HG03342 (cell line): Measurements from ENCODE around the gene SOSTDC1.
"Not testable (repeated sequence)": the region's sequence is repeated elsewhere in the genome, so short reads cannot be mapped to it uniquely, and the experiment has no call there.

ENCODE experiments used
- ATAC-seq: cut with Tn5 transposase; IDR thresholded peaks from one replicate; pipeline ENCODE4 v1.9.1; 2021; ENCODE audit warnings: mild to moderate bottlenecking, moderate library complexity; ENCODE audit not compliant: unreplicated experiment

Gene SOSTDC1, protein sequence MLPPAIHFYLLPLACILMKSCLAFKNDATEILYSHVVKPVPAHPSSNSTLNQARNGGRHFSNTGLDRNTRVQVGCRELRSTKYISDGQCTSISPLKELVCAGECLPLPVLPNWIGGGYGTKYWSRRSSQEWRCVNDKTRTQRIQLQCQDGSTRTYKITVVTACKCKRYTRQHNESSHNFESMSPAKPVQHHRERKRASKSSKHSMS

GRCh38 chr7:16465469-16466361, at the start of gene SOSTDC1:
Gene SOSTDC1, minus strand, starts transcription at chr7:16465738. Its CDS starts 70 bp downstream, at chr7:16465668.
- ATAC-seq, result no peak

DNA sequence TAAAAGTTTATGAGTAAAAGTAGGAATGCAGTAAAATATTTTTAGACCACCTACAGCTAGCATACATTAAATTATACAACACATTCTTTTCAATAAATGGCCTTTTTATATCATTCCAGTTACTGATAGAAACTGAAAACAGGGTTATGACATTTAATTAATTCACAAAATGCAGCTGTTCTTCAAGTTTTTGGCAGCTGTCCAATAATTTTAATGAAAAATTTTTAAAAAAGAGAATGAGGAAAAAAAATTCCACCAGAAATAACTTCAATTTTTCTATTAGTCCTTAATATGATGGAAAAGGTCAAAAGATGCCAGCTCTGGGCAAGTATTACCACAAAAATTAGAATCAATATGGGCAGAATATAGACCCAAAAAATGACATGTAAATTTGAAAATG, 49.2 kb upstream of the SOSTDC1 start:
- ATAC-seq, result no peak

DNA sequence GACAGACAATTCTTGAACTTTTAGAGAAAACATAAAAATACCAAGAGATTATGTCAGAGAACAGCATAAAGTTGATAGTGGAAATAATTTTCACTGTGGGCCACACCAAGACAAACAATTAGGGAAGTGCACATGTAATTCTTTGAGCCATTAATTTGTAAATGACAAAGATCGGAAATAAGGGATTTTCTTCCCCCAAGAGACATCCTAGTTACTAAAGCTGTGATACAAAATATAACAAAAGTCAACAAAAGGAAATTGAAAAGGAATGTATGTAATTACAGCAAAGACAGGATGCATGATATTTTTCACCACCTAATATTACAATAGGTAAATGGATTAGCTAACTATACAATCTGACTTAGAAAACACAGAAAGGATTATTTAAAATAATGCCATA, 48.7 kb upstream of the SOSTDC1 start:
- ATAC-seq, result no peak

DNA sequence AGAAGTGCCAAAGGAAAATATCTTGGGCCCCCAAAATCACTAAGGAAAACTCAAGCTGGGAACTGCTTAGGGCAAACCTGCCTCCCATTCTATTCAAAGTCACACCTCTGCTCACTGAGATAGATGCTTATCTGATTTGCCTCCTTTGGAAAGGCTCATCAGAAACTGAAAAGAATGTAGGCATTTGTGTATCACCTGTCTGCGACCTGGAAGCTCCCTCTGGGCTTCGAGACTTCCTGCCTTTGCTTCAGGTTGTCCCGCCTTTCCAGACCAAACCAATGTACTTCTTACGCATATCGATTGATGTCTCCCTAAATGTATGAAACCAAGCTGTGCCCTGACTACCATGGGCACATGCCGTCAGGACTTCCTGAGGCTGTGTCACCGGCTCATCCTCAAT, 46.6 kb upstream of the SOSTDC1 start:
- no peak for ATAC-seq

GRCh38 chr7:16511314-16511713, 45.8 kb upstream of the SOSTDC1 start:
- no peak for ATAC-seq

DNA sequence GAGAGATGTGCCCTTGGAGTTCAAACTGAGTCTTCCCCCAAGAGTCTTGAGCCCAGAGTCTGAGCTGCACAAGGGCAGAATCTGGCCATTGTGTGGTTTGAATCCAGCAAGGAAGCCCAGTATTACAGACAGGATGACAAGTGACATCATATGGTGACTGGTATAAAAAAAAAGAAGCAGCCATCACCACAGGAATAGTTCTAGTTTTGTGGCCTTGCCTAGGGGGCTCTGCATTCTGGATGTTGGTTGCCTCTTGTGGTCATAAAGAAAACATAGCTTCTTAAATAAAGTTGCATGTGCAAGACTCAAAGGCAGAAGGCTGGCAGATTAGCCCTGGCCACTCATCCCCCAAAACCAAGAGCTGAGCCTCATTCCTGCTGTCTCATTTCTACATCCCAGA, 44.3 kb upstream of the SOSTDC1 start:
- ATAC-seq, result no peak

GRCh38 chr7:16506422-16506821, 40.9 kb upstream of the SOSTDC1 start:
- ATAC-seq, result not testable (repeated sequence)

DNA sequence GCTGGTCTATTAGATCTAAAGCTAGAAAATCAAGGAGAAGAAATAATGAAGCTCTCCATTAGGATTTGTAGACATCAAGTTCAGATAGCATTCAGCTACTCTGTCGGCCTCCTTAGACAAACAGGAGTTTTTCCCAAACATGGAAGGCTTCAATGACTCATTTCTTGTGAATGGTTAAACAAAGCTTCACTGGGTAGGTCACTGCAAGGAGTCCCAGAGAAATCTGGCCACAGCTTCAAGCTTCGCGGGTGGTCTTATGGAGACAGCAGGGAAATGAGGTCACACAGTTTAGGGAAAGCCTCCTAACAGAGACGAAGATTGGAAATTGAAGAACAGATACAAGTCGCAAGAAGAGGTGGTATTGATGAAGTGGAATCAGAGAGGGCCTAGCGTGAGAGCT, 38.5 kb upstream of the SOSTDC1 start:
- no peak for ATAC-seq

GRCh38 chr7:16502303-16502702, 36.8 kb upstream of the SOSTDC1 start:
- ATAC-seq, result no peak

DNA sequence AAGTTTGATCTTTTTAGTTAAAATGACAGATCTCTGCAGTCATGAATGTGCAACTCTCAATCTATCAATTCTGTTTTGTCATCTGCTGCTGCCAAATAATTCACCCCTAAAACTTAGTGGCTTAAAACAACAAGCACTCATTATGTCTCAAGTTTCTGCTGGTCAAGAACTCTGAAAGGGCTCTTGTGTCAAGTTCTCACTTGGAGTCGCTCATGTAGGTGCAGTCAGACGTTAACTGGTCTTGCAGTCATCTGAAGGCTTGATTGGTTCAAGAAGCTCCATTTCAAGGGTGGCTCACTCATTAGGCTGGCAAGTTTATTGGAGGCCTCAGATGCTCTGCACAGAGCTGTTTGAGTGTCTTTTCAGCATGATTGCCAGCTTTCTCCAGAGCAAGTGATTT, 32.6 kb upstream of the SOSTDC1 start:
- ATAC-seq, result no peak

- no peak for ATAC-seq
Measured at GRCh38 chr7:16494955-16495719, 29.6 kb upstream of the SOSTDC1 start.

DNA sequence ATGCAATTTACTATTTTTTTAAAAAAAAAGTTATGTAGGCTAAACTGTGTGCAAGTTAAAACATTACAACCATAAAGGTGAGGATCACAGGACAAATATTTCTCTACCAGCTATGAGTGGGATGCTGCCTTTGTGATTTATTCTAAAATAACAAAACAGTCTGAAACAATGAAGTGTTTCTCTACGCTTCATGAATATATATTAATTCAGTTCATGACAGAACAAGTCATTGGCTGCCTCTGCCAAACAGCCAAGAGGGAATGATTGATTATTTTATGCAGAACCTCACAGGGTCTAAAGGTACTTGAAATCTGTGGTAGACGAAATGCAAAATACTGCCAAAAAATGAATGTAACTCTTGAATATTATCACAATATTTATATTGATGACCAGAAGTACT, 29.0 kb upstream of the SOSTDC1 start:
- no peak for ATAC-seq

- ATAC-seq, result no peak
Measured at GRCh38 chr7:16493266-16493665, 27.7 kb upstream of the SOSTDC1 start.

DNA sequence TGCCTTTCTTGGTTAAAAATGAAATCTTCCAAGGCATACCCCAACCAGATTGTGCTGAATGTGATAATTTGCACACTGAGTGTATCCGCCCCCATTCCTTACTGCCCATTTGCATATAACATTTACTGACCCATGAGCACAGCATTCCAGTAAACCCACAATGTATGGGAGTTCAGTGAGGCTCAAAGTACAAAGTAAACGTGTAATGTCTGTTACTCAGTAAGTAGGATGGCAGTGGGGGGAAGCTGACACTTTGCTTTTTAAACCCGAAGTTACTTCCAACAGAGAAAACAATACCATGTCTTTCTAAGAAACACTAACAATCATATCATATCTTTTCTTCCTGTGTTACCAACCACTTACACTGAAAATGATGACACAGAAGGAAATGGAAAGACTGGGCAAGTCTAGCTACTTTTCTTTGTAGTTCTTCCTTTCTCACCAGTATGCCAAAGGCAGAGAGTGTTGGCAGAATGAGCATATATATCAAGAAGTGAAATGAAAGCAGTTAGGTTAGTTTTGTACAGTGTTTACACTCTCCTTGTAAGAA, 27.1 kb upstream of the SOSTDC1 start:
- no peak for ATAC-seq

DNA sequence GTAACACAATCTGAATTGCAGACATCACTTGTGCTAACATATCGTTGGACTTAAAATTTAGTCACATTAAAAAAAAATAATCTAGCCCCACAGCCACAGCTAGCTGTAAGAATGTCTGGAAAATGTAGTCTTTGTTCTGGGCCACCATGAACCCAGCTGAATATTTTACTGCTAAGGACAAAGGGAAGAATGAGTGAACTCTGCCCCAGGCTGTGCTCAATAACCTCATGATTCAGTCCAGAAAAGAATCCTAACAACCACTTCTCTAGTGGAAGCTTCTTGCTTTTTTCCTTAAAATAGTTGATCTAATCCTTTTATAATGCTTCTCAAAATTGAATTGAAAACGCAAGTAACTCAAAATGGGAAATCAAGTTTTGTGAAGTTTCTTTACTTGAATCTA, 25.6 kb upstream of the SOSTDC1 start:
- no peak for ATAC-seq

DNA sequence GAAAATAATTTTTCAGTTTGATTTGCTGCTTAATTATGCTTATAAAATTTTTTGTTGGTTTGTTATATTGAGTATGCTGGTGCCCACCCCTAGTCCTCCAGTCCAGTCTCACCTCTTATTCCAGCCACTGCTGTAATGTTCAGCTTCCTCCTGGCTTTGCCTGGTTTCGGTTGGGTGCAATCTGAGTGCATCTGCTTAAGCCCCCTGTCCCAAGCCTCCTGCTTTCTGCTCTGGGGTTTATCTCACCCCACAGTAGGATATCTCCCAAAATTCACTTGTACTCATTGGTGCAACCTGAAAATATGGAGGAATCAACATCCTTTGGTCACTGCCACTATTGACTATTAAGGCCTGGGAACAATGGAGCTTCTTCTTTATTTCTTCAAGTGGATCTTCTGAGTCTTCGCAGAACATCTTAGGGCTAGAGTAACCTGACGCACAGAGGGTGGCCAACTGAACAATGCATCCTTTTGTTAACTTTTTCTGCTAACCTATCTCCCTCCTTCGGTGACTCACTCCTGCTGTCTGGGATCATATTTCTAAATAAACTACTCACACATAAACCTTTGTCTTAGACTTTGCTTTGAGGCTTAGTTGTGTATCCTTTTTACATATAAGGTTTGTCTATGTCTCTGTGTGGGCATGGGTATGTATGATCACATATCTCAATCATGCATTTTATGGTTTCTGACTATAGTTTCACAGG, 19.1 kb upstream of the SOSTDC1 start:
- ATAC-seq, result no peak

DNA sequence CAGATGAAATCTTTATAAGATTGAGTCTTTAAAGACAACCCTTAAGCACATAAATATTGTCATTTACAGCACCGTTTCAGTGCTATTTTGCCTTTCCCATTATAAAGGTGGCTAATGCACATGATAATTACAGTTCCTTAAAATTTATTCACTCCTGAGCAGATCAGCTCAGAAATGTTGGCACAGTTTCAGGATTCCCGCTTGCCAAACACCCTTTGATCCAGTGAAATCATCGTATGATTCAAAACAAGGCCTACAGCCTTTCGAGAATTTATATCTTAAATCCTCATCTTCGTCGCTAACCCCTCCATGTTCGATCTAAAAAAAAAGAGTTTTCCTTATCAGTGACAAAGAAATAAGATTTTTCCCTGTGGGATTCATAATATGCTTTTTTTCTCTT, 14.1 kb upstream of the SOSTDC1 start:
- ATAC-seq, result no peak

DNA sequence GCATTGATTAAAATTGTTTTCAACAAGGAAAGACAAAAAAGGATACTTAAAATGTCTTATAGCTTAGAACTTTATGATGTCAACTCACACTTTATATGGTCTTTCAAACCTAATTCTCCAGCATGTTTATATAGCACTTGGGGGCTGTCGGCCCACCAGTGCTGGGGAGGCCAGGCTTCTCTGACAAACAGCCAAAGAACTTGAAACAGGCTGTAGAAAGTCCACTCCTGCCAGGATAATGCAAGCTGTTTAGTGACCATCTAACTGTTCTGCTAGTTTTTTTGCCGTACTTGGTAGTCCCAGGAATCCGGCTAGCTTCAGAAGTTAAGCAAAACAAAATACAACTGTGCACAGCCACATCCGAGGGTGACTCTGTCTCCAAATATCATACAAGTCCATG, 13.6 kb upstream of the SOSTDC1 start:
- ATAC-seq, result no peak

DNA sequence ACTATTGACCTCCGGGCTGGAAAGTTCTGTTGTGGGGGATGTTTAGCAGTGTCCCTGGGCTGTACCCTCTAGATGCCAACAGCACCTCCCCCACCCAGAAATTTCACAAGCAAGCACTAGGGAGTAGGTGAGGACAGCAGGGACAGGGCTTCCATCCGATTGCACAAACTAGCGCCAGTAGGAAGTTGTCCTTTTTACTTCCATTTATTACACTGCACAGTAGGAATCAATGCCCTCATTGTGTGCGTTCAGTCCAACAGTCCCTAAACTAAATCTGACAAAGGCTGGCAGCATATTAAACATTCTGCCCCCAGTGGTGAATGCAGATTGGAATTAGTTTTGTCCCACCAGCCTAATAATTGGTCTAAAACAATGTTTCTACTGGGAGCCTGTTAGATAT, 6.4 kb upstream of the SOSTDC1 start:
- no peak for ATAC-seq

DNA sequence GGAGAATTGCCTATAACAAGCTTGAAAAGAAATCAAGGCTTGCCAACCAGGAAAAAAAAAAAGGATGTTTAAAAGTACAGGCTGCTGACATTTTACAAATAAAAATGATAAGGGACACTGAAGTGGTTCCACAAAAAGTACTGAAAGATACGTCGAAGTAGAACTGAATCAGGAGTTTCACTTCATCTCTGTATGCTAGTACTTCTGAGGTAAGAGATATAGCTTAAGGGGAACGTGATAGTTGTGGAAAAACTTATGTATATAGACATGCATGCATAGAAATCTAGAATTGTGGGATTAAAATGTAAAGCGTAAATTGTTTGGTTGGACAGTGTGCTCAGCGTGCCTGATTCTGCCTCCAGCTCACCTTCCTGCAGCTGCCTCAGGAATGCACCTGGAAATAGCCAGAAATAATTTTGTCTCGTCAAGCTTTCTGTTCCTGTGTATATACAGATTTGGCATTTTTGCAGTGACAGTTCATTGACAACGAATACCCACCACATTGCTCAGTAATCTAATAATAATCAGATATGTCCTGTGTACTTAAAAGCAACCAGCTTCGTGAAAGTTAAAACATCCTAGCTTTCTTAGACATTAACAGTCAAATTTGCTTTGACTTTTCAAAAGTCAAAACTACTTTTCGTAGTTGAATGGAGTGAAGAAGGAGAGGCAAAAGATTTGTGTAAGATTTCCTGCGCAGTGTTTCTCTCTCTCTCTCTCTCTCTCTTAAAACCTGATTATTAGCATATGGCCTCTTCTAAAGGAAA, 1.4 kb downstream of the SOSTDC1 start:
- ATAC-seq, result no peak
